ENCODE data around the gene ABHD10. TPM values are rescaled to one million over a fixed set of nuclear protein-coding genes. Genes with fewer than 3 reads are reported as not detected.
"Not testable (repeated sequence)": the region's sequence is repeated elsewhere in the genome, so short reads cannot be mapped to it uniquely, and the experiment has no call there.

Gene ABHD10
- total and polyA plus RNA-seq, 10 donors: 24.2 to 34.8 (median 28.3) TPM

GRCh38 chr3:112034436-112034835 lies 55.6 kb downstream of the ABHD10 start, which contains the start of gene TMPRSS7:
TSS of gene TMPRSS7 (plus strand) at chr3:112034736. CDS start at chr3:112034846, 110 bp downstream.
- 93 to 97% (median 96%) methylated on average over 4 of the region's 4 CpGs for WGBS, 5 donors
- Histone ChIP-seq H3K27ac (no peak within 1 kb of the TSS), H3K36me3 (no peaks in the 10 kb centered on the region), H3K27me3 (replicated peaks in 1 of 7) (no peaks in the 10 kb centered on the region), H3K4me1 (no peaks in the 10 kb centered on the region), H3K4me3 (no peak within 1 kb of the TSS), H3K9me3 (peaks cover 0 to 7% (median 0%) of the 10 kb centered on the region in 8 donors)
- no peak for DNase-seq
- intact Hi-C loops (cut with DNase I; ENCODE audit: low total_unique reads): no loop called here
- TF ChIP-seq POLR2A (IDR thresholded peaks at IDR 0.05) (no peak), CTCF (IDR thresholded peaks at IDR 0.05 in 8 of 11, conservative IDR thresholded peaks at IDR 0.05 in 3 of 11) (no peak), POLR2AphosphoS5 (IDR thresholded peaks at IDR 0.05) (no peak)

- H3K27me3 ChIP-seq (replicated peaks in 1 of 7): no peaks in the 10 kb centered on the region
- no peak for DNase-seq
- TF ChIP-seq POLR2A (IDR thresholded peaks at IDR 0.05) (no peak), CTCF (IDR thresholded peaks at IDR 0.05 in 8 of 11, conservative IDR thresholded peaks at IDR 0.05 in 3 of 11) (no peak), POLR2AphosphoS5 (IDR thresholded peaks at IDR 0.05) (no peak)
- H3K4me3 ChIP-seq: no peak overlapping the region
- H3K4me1 ChIP-seq: no peaks in the 10 kb centered on the region
- H3K36me3 ChIP-seq: no peaks in the 10 kb centered on the region
- peaks cover 0 to 7% (median 0%) of the 10 kb centered on the region in 8 donors for H3K9me3 ChIP-seq
- H3K27ac ChIP-seq: no peak overlapping the region
- intact Hi-C loops (cut with DNase I; ENCODE audit: low total_unique reads): no loop called here
- 74 to 97% (median 91%) methylated on average over 3 of the region's 3 CpGs for WGBS, 5 donors
Observed at GRCh38 chr3:112035241-112035640, 56.4 kb downstream of the ABHD10 start.

GRCh38 chr3:112037194-112037593 lies 58.4 kb downstream of the ABHD10 start:
- H3K4me1 ChIP-seq; intact Hi-C loops (cut with DNase I; ENCODE audit: low total_unique reads); DNase-seq; H3K4me3 ChIP-seq; H3K9me3 ChIP-seq; H3K27me3 ChIP-seq (replicated peaks in 1 of 7); H3K36me3 ChIP-seq; H3K27ac ChIP-seq: not testable (repeated sequence)
- 53 to 69% (median 63%) methylated on average over 4 of the region's 4 CpGs for WGBS, 5 donors

- Histone ChIP-seq H3K9me3 (peaks cover 0 to 7% (median 0%) of the 10 kb centered on the region in 8 donors), H3K4me3 (no peak overlapping the region), H3K4me1 (peaks cover 0 to 7% (median 5%) of the 10 kb centered on the region in 6 donors), H3K27me3 (replicated peaks in 1 of 7) (no peaks in the 10 kb centered on the region), H3K27ac (no peak overlapping the region), H3K36me3 (no peaks in the 10 kb centered on the region)
- TF ChIP-seq POLR2A (IDR thresholded peaks at IDR 0.05): no peak
- TF ChIP-seq CTCF (IDR thresholded peaks at IDR 0.05 in 8 of 11, conservative IDR thresholded peaks at IDR 0.05 in 3 of 11): no peak
- TF ChIP-seq POLR2AphosphoS5 (IDR thresholded peaks at IDR 0.05): no peak
- DNase-seq: no peak
- intact Hi-C loops (cut with DNase I; ENCODE audit: low total_unique reads): no loop called here
- 70 to 88% (median 81%) methylated on average over 3 of the region's 3 CpGs for WGBS, 5 donors
Observed at GRCh38 chr3:112038863-112039262, 60.0 kb downstream of the ABHD10 start.

- intact Hi-C loops (cut with DNase I; ENCODE audit: low total_unique reads): loop anchor here (10.0 kb wide), 1 partner anchor 47 kb away; the partner anchor contains the start of gene TAGLN3
- no peak for DNase-seq
- H3K4me3 ChIP-seq: no peak overlapping the region
- no peaks in the 10 kb centered on the region for H3K36me3 ChIP-seq
- H3K9me3 ChIP-seq: peaks cover 0 to 7% (median 0%) of the 10 kb centered on the region in 8 donors
- no peak overlapping the region for H3K27ac ChIP-seq
- peaks cover 0 to 9% (median 8%) of the 10 kb centered on the region in 6 donors for H3K4me1 ChIP-seq
- no peaks in the 10 kb centered on the region for H3K27me3 ChIP-seq (replicated peaks in 1 of 7)
- no peak for TF ChIP-seq CTCF (IDR thresholded peaks at IDR 0.05 in 8 of 11, conservative IDR thresholded peaks at IDR 0.05 in 3 of 11)
- TF ChIP-seq POLR2A (IDR thresholded peaks at IDR 0.05): no peak
- no peak for TF ChIP-seq POLR2AphosphoS5 (IDR thresholded peaks at IDR 0.05)
Observed at GRCh38 chr3:112041321-112041720, 62.5 kb downstream of the ABHD10 start.
